Pons (tissue), 1 donor: ENCODE results near the gene TAS2R10.

Experiments used
- DNase-seq: peaks from one replicate; pipeline ENCODE4 v3.0.0-alpha.2; 2016; ENCODE audit warnings: low spot score

TAS2R10 gene

GRCh38 chr12:10779103-10779502 is 47.1 kb downstream of the TAS2R10 start:
- no peak for DNase-seq
